Measurements from ENCODE around the gene PPP1R3F.

DNA sequence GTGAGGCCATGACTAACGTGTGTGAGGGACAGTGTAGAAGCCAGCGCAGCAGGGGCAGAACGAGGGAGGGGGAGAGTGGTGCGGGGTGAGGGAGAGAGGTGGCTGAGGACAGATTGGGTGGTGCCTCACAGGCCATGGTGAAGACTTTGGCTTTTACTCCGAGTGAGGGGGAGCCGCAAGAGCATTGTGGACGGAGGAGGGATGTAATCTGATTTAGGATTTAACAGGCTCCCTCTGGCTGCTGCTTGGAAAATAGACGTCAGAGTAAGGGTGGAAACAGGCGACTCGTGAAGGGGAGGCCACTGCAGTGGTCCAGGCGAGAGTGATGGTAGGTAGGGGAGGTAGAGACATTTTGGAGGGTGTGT, 13.0 kb downstream of the PPP1R3F start:
- TF ChIP-seq POLR2AphosphoS5 (IDR thresholded peaks at IDR 0.05; ENCODE audit: borderline replicate concordance, low read depth, low read length): no peak
- no peak for TF ChIP-seq EZH2 (IDR thresholded peaks at IDR 0.05)

All from SK-N-MC (cell line).